ENCODE measurements around the gene PDE3A.

DNA sequence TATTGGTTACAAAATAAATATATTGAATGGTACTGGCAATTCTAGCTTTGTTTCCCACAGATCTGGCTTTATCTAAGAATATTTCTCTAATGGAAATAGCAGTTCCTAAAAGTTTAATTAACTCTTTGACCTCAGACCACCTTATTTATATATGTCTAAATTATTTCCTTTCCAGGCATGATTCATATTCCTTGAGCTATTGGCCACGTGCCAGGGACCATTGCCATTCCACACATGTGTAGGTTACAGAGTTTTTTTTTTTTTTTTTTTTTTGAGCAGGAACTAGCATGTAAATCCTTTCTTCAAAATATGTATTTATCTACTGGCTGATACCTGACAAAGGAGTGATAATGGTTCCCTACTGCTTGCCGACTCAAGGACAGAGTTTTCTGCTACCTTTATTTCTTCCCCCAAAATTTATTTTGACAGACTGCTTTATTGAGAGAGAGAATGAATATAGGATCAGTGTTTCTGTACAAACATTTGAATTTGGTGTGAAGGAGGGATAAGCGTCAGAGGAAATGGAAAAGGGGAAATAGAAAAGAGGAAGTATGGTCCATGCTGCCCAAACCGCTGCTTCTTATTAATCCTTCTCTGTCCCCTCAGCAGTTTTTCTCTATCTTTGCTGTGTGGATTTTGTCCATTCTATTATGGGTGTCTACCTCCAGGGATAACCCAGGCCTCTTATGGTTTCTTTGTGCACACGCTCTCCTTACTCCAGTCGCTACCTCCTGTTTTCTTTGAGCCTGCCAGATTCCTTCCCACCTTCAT, 36.4 kb downstream of the PDE3A start:
- TF ChIP-seq GATA2 (IDR thresholded peaks at IDR 0.05; ENCODE audit: low read depth, low read length) (no peak), GATA3 (IDR thresholded peaks at IDR 0.05; ENCODE audit: low read depth, low read length) (no peak)

Measured in SH-SY5Y (cell line).